Measurements from ENCODE around the gene ANGEL2. TPM values are rescaled to one million over a fixed set of nuclear protein-coding genes. Genes with fewer than 3 reads are reported as not detected.
"Not testable (repeated sequence)": the region's sequence is repeated elsewhere in the genome, so short reads cannot be mapped to it uniquely, and the experiment has no call there.

ANGEL2 gene
- 57.3 and 58.1 TPM in 2 replicates for total RNA-seq (2014; rRNA removed)
- polyA plus RNA-seq (2012) = 9.9 TPM

GRCh38 chr1:213015099-213016050, at the start of gene ANGEL2:
Gene ANGEL2 (minus strand): TSS chr1:213015867. CDS start chr1:213015671, 196 bp downstream.
- DNase-seq (ENCODE audit: low read depth) = peak; percentile 98

GRCh38 chr1:213061263-213061662, 45.6 kb upstream of the ANGEL2 start:
- DNase-seq (ENCODE audit: low read depth) = no peak

GRCh38 chr1:213060836-213061235, 45.2 kb upstream of the ANGEL2 start:
- no peak for DNase-seq (ENCODE audit: low read depth)

- DNase-seq (ENCODE audit: low read depth) = no peak
Observed at GRCh38 chr1:213057264-213058059, 41.8 kb upstream of the ANGEL2 start.

GRCh38 chr1:213055767-213056166, 40.1 kb upstream of the ANGEL2 start:
- no peak for DNase-seq (ENCODE audit: low read depth)

GRCh38 chr1:213054733-213055591, 39.3 kb upstream of the ANGEL2 start:
- no peak for DNase-seq (ENCODE audit: low read depth)

- DNase-seq (ENCODE audit: low read depth) = no peak
Observed at GRCh38 chr1:213054142-213054541, 38.5 kb upstream of the ANGEL2 start.

- DNase-seq (ENCODE audit: low read depth) = no peak
Observed at GRCh38 chr1:213053455-213053854, 37.8 kb upstream of the ANGEL2 start.

- no peak for DNase-seq (ENCODE audit: low read depth)
Observed at GRCh38 chr1:213051881-213052202, 36.2 kb upstream of the ANGEL2 start.

GRCh38 chr1:213051127-213051880, 35.6 kb upstream of the ANGEL2 start, which contains the start of gene RPS6KC1:
Gene RPS6KC1 (plus strand): TSS chr1:213051241. CDS start chr1:213051405, 164 bp downstream.
- peak; percentile 82 for DNase-seq (ENCODE audit: low read depth)

- DNase-seq (ENCODE audit: low read depth) = no peak
Observed at GRCh38 chr1:213050745-213051126, 35.1 kb upstream of the ANGEL2 start.

- no peak for DNase-seq (ENCODE audit: low read depth)
Observed at GRCh38 chr1:213049232-213049631, 33.6 kb upstream of the ANGEL2 start.

GRCh38 chr1:213045321-213046226, 29.9 kb upstream of the ANGEL2 start:
- DNase-seq (ENCODE audit: low read depth) = not testable (repeated sequence)

- DNase-seq (ENCODE audit: low read depth) = peak; percentile 58
Observed at GRCh38 chr1:213041443-213041842, 25.8 kb upstream of the ANGEL2 start.

- DNase-seq (ENCODE audit: low read depth) = no peak
Observed at GRCh38 chr1:213035573-213035972, 19.9 kb upstream of the ANGEL2 start.

GRCh38 chr1:213034713-213035112, 19.0 kb upstream of the ANGEL2 start:
- DNase-seq (ENCODE audit: low read depth) = no peak

- DNase-seq (ENCODE audit: low read depth) = no peak
Observed at GRCh38 chr1:213032651-213033050, 17.0 kb upstream of the ANGEL2 start.

- DNase-seq (ENCODE audit: low read depth) = not testable (repeated sequence)
Observed at GRCh38 chr1:213027024-213027423, 11.4 kb upstream of the ANGEL2 start.

GRCh38 chr1:213020016-213020415, 4.3 kb upstream of the ANGEL2 start:
- DNase-seq (ENCODE audit: low read depth) = no peak

GRCh38 chr1:213019450-213019849, 3.8 kb upstream of the ANGEL2 start:
- DNase-seq (ENCODE audit: low read depth) = no peak
